Measurements from ENCODE around the gene ZNF83.
"Not testable (repeated sequence)": the region's sequence is repeated elsewhere in the genome, so short reads cannot be mapped to it uniquely, and the experiment has no call there.

- TF ChIP-seq CTCF (IDR thresholded peaks at IDR 0.05 in 4 of 5, conservative IDR thresholded peaks at IDR 0.05 in 1 of 5); POLR2A (IDR thresholded peaks at IDR 0.05): not testable (repeated sequence)
Measured at GRCh38 chr19:52675239-52675638, 37.1 kb upstream of the ZNF83 start.

All from gastrocnemius medialis (tissue), 4 donors.